ENCODE data around the gene UMPS. TPM values are rescaled to one million over a fixed set of nuclear protein-coding genes. Genes with fewer than 3 reads are reported as not detected.

The UMPS gene
- total and polyA plus RNA-seq, 2 experiments from 2014 or later: 44.1 to 48.8 TPM

DNA sequence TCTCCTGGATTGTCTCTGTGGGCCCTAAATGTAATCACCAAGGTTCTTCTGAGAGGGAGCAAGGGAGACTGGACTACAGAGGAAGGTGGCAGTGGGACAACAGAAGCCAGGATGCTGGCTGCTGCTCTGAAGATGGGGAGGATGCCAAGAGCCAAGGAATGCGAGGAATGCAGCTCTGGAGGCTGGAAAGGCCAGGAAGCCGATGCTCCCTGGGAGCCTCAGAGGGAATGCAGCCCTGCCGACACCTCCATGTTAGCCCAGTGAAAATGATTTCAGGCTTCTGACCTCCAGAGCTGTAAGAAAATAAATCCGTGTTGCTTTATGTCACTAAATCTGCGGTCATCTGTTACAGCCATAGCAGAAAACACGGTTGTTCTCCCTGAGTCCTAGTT lies 44.1 kb downstream of the UMPS start (continued):
- TF ChIP-seq ZNF462 (CRISPR knock-in tag; IDR thresholded peaks at IDR 0.05): peak; percentile 78; the same call in 1 of the 2 replicates

- H3K79me2 ChIP-seq (replicated peaks; ENCODE audit: insufficient read depth): peaks cover 8% of the 10 kb centered on the region; the same call in 1 of the 2 replicates
- peak overlapping the region; percentile 95 for H3K27ac ChIP-seq (ENCODE audit: low read depth)
- Mint-ChIP-seq H3K4me1 (peaks cover 58% of the 10 kb centered on the region), H3K27ac (peak overlapping the region; percentile 70), H3K27me3 (ENCODE audit: insufficient read depth, low read depth, poor library complexity) (peaks cover 13% of the 10 kb centered on the region), H3K36me3 (ENCODE audit: low read depth) (peaks cover 56% of the 10 kb centered on the region), H3K9me3 (no peaks in the 10 kb centered on the region), H3K4me3 (no peak overlapping the region)
- H3K4me3 ChIP-seq: peak overlapping the region; percentile 5; the same call in 1 of the 2 replicates
- peaks cover 2% of the 10 kb centered on the region; the same call in 1 of the 2 replicates for H3K36me3 ChIP-seq (ENCODE audit: insufficient read depth)
- H2AFZ ChIP-seq: no peak overlapping the region
- peaks cover 23% of the 10 kb centered on the region for H3K4me1 ChIP-seq (ENCODE audit: insufficient read depth)
- DNase-seq (ENCODE audit: low spot score) (no peak), ATAC-seq (peak; percentile 5; the same call in 2 of the 3 replicates)
- H3K27me3 ChIP-seq (ENCODE audit: insufficient read depth): no peaks in the 10 kb centered on the region
- TF ChIP-seq ZNF462 (CRISPR knock-in tag; IDR thresholded peaks at IDR 0.05) (no peak), ZNF331 (CRISPR knock-in tag; IDR thresholded peaks at IDR 0.05; ENCODE audit: low read depth) (no peak)
- H3F3A ChIP-seq (replicated peaks; ENCODE audit: low read depth): 0 out of 2 replicates have a peak, but pooled peaks cover 11% of the 10 kb centered on the region
- peaks cover 3% of the 10 kb centered on the region for H4K20me1 ChIP-seq (replicated peaks; ENCODE audit: insufficient read depth)
- H3K9me2 ChIP-seq (ENCODE audit: insufficient read depth): no peaks in the 10 kb centered on the region
- H3K4me2 ChIP-seq: peak overlapping the region; percentile 40; the same call in 1 of the 2 replicates
These were observed 44.7 kb downstream of the UMPS start for GRCh38 chr3:124774841-124775402.

All from GM23338 (cell line).